Lower leg skin (tissue), 3 donors: ENCODE data around the gene FTH1.

ENCODE experiments used
- POLR2A ChIP-seq, 2 donors: fragments of 450-650 bp; IDR thresholded peaks; one replicate each; pipeline ENCODE4 v1.6.1; 2016 to 2017; ENCODE audit warnings: antibody characterized with exemption in 2 of 2, mild to moderate bottlenecking in 1 of 2, moderate library complexity in 1 of 2
- TF ChIP-seq, protein P1 (sequence below), 3 donors: fragments of 450-650 bp; IDR thresholded peaks; one replicate each; pipeline ENCODE4 v1.5.1; 2016; ENCODE audit warnings: antibody characterized with exemption in 3 of 3, mild to moderate bottlenecking in 3 of 3, moderate library complexity in 2 of 3

DNA sequence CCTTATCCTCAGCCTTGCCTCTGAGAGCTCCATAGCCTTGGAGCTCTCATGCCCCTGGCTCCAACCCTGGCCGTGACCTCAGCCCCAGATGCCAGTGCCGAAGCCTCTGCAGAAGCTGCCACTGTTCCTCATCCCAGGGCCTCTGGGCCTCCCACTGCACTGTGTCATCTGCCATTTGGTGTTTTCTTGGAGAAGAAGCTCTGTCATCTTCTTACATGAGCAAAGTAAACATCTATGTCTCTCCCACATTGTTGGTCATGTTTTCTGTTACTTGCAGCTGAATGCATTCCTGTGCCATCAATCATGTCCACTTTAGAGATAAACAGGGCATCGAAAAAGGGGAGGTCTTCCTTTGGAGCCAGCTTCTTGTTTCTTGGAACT, 45.0 kb upstream of the FTH1 start:
- TF ChIP-seq POLR2A (IDR thresholded peaks at IDR 0.05): no peak
- TF ChIP-seq, protein P1, sequence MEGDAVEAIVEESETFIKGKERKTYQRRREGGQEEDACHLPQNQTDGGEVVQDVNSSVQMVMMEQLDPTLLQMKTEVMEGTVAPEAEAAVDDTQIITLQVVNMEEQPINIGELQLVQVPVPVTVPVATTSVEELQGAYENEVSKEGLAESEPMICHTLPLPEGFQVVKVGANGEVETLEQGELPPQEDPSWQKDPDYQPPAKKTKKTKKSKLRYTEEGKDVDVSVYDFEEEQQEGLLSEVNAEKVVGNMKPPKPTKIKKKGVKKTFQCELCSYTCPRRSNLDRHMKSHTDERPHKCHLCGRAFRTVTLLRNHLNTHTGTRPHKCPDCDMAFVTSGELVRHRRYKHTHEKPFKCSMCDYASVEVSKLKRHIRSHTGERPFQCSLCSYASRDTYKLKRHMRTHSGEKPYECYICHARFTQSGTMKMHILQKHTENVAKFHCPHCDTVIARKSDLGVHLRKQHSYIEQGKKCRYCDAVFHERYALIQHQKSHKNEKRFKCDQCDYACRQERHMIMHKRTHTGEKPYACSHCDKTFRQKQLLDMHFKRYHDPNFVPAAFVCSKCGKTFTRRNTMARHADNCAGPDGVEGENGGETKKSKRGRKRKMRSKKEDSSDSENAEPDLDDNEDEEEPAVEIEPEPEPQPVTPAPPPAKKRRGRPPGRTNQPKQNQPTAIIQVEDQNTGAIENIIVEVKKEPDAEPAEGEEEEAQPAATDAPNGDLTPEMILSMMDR (IDR thresholded peaks at IDR 0.05): no peak
